Measurements from ENCODE around the gene ADAD2.

- TF ChIP-seq REST (IDR thresholded peaks at IDR 0.05) (no peak), CTCF (IDR thresholded peaks at IDR 0.05; ENCODE audit: low read depth, low read length, missing input control) (no peak), YY1 (IDR thresholded peaks at IDR 0.05) (no peak), MAX (IDR thresholded peaks at IDR 0.05) (no peak), TAF1 (conservative IDR thresholded peaks at IDR 0.05) (no peak), EGR1 (IDR thresholded peaks at IDR 0.05; ENCODE audit: low read depth in 2 of 2) (no peak), JUND (IDR thresholded peaks at IDR 0.05) (no peak), HNF4G (IDR thresholded peaks at IDR 0.05) (no peak), SP1 (IDR thresholded peaks at IDR 0.05) (no peak), RXRA (IDR thresholded peaks at IDR 0.05) (no peak), GABPA (IDR thresholded peaks at IDR 0.05 in 1 of 2, conservative IDR thresholded peaks at IDR 0.05 in 1 of 2) (no peak), RAD21 (IDR thresholded peaks at IDR 0.05) (no peak), FOXA1 (IDR thresholded peaks at IDR 0.05) (no peak), ATF3 (IDR thresholded peaks at IDR 0.05) (no peak)
Measured at GRCh38 chr16:84155226-84155625, 35.7 kb upstream of the ADAD2 start.

Data from liver (tissue), 3 donors.